Measurements from ENCODE around the gene PGLYRP4. TPM values are rescaled to one million over a fixed set of nuclear protein-coding genes. Genes with fewer than 3 reads are reported as not detected.

Gene PGLYRP4
- total RNA-seq, 1 experiment from 2014 or later: not detected

- ChIA-PET CTCF (no interaction called here), POLR2A (no interaction called here)
- DNase-seq (ENCODE audit: low spot score): no peak
- Mint-ChIP-seq H3K36me3 (no peaks in the 10 kb centered on the region), H3K4me1 (no peaks in the 10 kb centered on the region), H3K4me3 (no peak overlapping the region), H3K27me3 (ENCODE audit: low read depth) (peaks cover 9% of the 10 kb centered on the region; the same call in 1 of the 2 replicates), H3K27ac (no peak overlapping the region), H3K9me3 (peaks cover 15% of the 10 kb centered on the region)
- TF ChIP-seq JUN (CRISPR knock-in tag; IDR thresholded peaks at IDR 0.05) (no peak), MAX (CRISPR knock-in tag; IDR thresholded peaks at IDR 0.05) (no peak)
- ATAC-seq: no peak
Measured at GRCh38 chr1:153384958-153385580, 36.4 kb upstream of the PGLYRP4 start.

DNA sequence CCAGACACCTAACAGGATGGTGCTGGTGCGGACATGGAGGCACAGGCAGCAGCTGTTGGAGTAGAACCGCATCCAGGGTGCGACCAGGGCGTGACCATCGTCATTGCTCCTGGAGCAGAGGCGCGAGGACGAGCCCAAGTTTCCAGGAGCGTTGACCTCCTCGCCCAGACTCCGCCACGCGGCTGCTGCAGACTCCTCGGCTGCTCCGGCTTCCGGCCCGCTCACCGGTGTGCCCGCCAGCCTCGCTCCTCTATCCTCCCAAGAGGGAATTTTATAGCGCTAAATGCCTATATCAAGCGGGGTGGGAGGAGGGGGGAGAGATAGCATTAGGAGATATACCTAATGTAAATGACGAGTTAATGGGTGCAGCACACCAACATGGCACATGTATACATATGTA, 32.1 kb upstream of the PGLYRP4 start:
- peaks cover 29% of the 10 kb centered on the region for H3K9me3 Mint-ChIP-seq
- CTCF ChIA-PET: no interaction called here
- H3K27ac Mint-ChIP-seq: no peak overlapping the region
- no peak for ATAC-seq
- TF ChIP-seq NR2C2 (CRISPR knock-in tag; IDR thresholded peaks at IDR 0.05) (no peak), SMAD4 (CRISPR knock-in tag; IDR thresholded peaks at IDR 0.05) (no peak), ZSCAN18 (CRISPR knock-in tag; IDR thresholded peaks at IDR 0.05) (no peak), ZNF671 (CRISPR knock-in tag; IDR thresholded peaks at IDR 0.05) (no peak), ZNF232 (CRISPR knock-in tag; IDR thresholded peaks at IDR 0.05) (no peak), JAZF1 (CRISPR knock-in tag; IDR thresholded peaks at IDR 0.05) (no peak), SMAD3 (CRISPR knock-in tag; IDR thresholded peaks at IDR 0.05; ENCODE audit: borderline replicate concordance) (no peak), FOXJ3 (CRISPR knock-in tag; IDR thresholded peaks at IDR 0.05; ENCODE audit: borderline replicate concordance) (no peak), ZNF219 (CRISPR knock-in tag; IDR thresholded peaks at IDR 0.05; ENCODE audit: borderline replicate concordance) (no peak), HMGA2 (CRISPR knock-in tag; IDR thresholded peaks at IDR 0.05) (no peak), ZNF532 (CRISPR knock-in tag; IDR thresholded peaks at IDR 0.05; ENCODE audit: borderline replicate concordance) (no peak), TP53 (CRISPR knock-in tag; IDR thresholded peaks at IDR 0.05) (no peak), PREB (CRISPR knock-in tag; IDR thresholded peaks at IDR 0.05; ENCODE audit: borderline replicate concordance) (no peak), ATF2 (CRISPR knock-in tag; IDR thresholded peaks at IDR 0.05; ENCODE audit: borderline replicate concordance, low read depth) (no peak)
- DNase-seq (ENCODE audit: low spot score): no peak
- peaks cover 17% of the 10 kb centered on the region for H3K27me3 Mint-ChIP-seq (ENCODE audit: low read depth)
- POLR2A ChIA-PET: no interaction called here
- no peaks in the 10 kb centered on the region for H3K36me3 Mint-ChIP-seq
- no peak overlapping the region for H3K4me3 Mint-ChIP-seq
- H3K4me1 Mint-ChIP-seq: no peaks in the 10 kb centered on the region
